ENCODE data around the gene DNM3.

Gene DNM3

DNA sequence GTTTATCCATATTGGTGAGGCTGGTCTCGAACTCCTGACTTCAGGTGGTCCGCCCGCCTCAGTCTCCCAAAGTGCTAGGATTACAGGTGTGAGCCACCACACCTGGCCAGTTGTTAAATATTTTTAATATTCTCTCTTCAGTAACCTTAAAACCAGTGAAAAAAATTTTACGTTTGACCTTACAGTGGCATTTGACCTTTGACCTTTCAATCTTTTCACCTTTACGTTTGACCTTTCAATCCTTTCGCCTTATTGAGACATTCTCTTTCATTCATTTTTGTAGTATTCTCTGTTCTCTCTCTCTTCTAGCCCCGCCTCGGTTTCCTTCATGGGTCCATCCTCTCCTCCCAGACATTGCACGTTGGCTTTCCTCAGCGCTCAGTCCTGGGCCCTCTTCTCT lies 277.9 kb downstream of the DNM3 start:
- DNase-seq, result no peak

DNA sequence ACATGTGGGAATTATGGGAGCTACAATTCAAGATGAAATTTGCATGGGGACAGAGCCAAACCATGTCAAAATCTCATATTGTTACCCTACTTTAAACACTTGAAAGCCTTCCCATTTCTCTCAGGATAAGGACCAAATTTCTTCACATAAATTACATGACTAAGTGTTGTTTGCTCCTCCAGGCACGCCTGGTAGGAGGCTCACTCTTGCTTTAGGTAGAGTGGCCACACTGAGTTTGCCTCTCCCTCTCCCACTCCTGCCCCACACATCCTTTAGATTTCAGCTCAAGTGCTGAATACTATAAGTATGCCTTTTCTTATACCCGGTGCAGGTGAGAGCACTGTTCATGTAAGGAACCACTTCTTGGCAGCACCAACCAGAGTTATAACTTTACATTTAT lies 279.1 kb downstream of the DNM3 start:
- DNase-seq, result no peak

DNA sequence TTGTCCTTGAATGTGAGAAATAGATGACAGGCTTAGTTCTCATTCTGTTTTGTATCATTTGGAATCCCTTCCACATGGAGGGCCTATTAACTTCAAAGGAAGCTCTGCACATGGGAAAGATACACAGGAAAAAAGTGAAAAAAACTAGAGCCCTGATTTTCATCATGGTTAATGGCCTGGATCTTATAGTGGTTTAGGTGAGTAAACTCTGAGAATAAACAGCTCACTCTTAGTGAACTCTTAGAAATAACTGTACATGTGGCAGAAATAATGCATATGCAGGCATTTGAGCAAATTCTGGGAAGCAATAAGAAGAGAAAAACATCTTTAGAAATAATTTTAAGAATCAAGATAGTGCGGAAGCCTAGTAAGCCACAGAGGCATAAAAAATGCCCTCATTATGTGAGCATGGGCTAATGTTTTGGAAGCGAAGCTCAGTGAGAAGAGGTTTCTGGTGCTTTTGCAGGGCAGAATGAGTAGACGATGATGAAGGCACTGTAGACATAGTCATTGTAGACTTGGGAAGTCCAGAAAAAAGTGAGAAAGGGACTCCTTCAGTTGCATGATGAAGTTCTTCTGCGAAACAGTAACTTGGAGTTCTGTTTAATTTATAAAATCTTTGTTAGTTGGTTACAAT lies 279.9 kb downstream of the DNM3 start:
- no peak for DNase-seq

DNA sequence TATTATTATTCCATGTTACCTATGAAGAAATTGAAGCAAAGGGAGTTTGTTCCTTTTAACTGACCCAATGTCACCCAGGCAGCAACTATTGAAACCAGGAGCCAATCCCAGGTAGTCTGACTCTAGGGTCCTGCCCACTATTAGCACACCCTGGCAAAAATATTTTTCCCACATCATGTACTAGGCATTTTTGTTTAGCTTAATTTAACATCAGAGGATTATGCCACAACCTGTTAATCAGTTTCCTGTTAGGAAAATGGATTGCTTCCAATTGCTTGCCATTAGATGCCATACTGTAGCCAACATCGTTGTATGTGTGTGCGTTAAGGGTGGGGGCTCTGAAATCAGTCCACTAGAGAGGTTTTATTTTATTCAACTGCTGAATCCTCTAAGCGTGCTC lies 281.1 kb downstream of the DNM3 start:
- no peak for DNase-seq

DNA sequence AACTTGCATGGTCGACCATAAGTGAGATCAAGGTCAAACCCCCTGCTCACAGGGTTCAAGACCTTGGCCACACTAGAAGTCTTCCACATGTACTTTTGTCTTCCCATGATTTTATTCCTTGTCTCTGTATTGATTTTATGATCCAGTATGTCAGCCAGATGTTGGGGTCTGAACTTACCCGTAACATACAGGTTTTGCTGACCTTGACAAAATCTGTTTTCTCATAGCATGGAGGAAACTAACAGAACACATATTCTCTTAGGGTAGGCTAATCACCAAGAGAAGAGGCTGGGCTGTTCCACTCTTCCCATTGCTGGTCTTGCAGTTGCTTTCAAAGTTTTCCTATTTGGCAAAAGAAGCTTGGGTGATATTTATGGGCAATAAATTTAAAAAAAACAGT lies 284.0 kb downstream of the DNM3 start:
- no peak for DNase-seq

DNA sequence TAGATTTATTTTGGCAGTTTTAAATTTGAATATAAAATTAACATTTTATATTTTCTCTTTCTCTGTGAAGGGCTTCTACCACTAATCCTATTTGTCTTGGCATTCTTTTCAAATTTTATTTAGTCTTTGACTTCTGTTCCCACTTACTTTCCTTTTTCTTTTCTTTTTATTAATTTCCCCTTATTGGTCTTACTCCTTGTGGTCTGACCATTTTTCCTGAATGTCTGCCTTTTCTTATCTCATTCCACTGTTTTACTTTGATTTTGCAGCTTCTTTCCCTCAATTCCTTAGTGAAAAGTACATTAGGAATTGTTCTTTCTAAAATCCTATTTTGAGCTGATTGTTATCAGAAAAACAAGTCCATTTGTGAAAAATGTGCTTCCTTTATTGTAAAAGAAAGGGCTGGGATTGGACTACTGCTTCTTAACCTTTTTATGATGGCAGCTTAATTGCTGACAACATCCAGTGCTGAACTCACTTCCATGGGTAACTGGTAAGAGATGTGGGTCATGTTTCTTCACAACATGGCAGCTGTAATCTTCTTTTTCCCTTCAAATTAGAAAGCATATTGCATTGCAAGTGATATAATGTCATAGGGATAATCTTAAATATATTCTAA lies 284.6 kb downstream of the DNM3 start:
- no peak for DNase-seq

DNA sequence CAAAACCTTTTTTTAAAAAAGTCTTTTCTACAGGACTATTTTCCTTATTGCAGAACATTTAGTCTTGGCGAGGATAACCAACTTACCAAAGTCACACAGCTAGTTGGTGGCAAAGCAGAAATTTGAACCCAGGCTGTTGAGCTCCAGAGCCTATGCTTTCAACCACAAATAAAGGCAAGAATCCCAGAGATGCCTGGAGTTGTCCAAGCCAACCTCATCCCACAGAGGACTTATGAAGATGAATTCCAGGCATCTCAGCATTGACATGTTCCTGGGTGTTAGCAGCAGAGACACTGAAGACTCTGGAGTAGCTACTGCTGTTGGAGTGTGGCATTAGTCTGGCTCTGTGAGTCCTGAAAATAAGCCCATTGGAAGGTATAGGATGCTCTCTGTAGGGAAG lies 291.5 kb downstream of the DNM3 start:
- DNase-seq, result no peak

DNA sequence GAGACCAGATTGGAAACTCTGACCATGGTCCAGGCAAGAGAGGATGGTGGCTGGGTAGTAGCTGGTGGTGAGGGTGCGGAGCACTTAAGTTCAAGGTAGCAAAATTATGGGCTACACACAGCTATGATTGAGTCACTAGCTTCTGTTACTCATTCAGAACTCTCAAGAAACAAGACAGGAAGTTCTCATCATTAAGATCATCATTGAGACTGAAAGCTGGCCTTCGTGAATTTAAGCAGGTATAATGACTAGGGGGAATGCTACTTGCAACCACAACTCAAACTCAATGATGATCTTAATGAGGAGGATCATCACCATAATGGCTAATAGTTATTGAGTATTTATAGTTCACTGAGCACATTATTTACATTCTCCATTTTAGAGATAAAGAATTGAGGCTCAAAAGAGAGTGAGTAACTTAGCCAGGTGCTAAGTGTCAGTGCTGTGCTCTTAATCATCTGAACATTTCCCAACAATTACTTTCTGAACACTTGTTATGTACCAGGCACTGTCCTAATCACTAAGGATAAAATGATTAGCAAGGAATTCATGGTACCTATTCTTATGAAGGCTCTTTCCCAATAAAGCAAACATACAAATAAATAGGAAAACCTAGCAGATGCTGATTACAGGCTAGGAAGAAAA lies 292.9 kb downstream of the DNM3 start:
- no peak for DNase-seq

DNA sequence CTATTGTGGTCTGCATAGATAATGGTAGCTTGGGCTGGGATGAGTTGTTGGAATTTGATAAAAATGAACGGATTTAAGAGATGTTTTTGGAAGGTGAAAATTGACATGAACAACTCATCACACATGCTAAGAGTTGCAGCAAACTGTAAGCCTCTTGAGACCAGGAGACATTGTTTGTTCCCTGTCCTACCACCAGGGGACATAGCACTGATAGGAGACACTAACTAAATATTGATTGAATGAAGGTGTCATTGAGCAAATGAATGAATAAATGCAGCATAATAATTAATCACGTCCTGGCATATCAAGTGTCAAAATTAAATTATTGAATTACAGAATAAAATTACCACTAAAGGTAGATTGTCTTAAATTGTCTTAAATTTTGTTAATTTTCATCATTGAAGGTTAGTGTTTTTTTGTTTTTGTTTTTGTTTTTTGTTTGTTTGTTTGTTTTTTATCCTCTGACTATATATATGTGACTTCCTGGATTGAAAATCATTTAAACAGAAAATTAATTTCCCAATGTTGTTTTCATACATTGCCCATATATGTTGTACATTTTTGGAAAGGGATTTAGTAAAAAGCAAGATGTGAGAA lies 293.9 kb downstream of the DNM3 start:
- no peak for DNase-seq

DNA sequence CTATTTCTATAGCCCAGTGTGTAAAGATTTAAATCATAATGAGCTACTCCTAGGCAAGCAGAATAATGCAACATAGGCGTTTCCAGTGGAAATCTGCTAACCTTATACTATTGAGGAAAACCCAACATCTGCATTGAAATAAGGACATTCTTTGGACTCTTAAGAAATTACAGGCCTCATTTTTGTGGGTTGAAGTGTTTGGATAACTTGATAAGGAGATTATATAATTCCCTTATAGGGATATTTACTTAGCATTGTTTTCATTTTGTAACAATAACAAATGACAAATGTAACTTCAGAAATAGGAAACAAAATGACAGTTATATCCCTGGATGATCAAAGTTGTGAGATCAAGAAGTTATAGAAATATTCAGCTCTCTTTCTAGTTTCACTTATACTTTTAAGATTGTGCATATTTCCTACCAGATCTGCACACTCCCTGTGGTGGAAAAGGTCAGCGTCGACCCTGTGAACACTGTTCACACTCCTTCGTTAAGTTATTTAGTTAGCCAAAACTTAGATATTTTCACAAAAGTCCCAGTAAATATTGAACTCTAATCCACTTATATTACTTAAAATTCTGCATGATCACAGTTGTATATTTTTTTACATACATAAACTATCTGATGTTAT lies 294.8 kb downstream of the DNM3 start:
- no peak for DNase-seq

DNA sequence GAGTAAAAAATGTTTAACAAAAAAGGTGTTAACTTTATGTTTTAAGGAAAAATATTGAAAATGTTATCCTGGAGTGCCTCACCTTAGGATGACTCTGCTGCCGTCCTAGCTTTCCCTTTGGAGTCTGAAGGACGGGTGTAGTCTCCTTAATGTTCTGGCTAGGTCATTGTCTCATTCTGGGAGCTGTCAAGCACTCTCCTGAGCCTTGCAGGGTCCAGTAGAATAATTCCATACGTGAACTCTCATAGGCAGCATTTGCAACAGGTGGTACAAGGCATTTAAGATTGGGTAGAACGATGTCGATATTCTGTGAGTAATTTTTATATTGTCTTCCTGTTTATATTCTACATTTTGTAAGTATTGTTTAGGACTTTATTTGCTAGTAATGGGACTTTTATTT lies 295.6 kb downstream of the DNM3 start:
- DNase-seq, result no peak

DNA sequence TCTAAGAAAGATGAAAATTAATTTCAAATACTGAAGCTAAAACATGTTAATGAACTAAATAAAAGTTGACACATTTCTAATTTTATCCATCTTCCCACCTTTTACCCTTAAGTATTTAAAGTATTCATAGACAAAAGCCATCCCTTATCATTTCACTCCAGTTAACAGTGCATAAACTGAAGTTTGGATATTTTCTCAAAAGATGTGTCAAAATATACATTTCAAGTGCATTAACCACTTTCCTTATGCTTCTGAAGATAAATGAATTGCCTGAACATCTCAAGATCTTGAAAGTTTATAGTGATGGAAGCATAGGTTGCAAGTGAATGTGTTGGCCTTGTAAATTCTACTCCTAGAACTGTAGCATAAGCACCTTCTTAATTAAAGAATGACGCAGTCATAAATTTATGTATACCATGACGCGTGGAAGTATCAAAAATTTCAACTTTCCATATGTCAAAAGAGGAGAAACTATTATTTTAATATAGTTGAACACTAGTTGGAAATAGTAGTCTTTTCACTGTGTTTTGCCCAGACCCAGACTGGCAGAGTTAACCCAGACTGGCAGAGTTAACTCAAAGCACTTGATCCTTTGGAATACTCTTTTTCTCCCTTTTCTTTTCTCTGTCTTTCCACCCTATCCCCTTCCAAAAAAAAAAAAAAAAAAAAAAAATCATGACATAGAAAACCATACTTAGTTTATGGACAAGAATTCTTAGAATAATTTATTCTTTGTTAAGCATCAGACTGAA lies 296.6 kb downstream of the DNM3 start:
- no peak for DNase-seq

DNA sequence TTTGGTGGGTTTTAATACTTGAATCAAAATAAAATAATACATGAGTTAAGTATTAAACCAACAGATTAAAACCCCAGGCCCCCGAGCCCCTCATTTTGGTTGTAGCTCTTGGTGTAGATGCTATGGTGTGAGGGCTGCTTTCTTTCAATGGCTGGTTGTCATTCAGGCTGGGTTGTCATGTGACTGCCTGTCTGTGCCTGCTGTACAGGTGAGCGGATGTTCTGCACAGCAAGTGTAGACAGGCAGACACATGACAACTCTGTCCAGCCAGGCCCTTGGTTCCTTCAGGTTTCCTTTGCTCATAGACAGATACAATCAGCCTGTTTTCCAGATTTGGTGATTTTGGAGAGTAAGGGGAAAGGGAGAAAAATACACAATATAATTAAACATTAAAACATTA lies 297.3 kb downstream of the DNM3 start:
- DNase-seq, result no peak

DNA sequence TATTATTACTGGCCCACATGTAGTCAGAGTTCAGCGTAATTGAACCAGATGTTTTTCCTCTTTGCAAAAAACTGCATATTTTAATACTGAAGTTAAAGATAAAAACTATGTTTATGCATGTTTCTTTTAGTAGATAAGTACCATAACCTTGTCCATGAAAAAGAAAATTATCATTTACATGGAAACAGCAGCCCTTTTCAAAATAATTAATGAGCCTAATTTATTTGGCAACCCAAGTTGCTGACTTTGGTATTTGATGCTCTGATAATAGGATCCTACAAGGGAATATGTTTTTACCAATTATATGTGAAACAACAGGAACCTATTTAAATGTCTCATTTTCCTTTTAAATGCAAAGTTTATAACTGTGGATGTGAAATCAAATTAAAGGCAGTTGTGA lies 297.9 kb downstream of the DNM3 start:
- no peak for DNase-seq

DNA sequence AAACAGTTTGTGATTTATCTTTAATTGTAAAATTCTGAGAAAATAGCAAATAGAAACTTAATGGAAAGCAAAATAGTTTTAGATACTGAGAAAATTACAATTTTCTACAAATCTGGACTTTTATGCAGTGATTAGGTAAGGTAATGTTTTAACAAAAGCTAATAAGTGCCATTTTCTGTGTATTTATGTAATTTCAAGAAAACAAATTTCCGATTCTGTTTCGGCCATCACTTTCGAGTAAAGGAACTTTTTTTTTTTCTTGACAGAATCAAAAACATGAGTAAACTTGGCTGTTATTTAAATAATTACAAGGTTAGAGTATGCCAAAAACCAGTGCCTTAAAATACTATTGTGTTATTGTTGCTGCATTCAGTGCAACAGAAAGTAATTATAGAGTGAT lies 298.8 kb downstream of the DNM3 start:
- DNase-seq, result no peak

DNA sequence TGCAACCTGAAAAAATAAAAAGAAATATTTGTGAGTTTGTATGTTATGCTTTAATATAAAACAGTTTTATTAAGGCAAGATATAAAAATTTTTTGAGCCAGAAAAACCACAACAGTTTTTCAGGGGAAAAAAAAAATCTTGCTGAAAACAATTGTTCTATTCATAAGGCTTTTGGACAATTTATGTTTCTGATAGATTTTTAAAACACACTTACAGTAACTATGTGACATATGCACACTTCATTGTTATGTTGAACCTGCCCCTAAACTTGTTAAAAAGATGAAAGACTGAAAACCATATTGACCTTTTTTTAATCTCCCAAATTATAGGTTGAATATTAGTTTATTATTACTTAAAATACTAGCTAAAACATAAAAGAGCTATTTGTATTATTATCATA lies 299.3 kb downstream of the DNM3 start:
- no peak for DNase-seq

DNA sequence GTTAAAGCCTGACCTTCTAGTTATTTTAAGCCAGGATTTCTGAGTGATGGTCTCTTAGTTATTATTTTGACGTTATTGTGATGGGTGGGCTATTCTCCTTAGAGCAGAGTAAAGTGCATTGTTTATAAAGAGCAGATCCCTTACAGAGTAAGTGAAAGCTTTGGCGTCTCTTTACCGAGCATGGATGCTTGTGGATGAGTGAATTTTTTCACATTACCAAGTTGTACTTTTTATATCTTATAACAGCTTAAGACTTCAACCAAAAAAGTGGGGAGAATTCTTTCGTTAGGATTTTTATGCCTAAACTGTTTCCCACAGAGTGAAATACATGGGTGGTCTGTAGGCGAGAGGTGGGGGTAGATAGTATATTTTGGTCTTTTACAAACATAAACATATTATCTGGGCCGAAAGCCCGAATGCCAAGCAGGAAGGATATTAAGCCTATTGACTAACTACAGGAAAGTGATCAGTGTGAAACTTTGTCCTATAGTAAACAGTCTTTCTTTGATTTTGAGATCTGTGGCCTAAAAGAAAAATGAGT lies 300.1 kb downstream of the DNM3 start:
- DNase-seq, result no peak

DNA sequence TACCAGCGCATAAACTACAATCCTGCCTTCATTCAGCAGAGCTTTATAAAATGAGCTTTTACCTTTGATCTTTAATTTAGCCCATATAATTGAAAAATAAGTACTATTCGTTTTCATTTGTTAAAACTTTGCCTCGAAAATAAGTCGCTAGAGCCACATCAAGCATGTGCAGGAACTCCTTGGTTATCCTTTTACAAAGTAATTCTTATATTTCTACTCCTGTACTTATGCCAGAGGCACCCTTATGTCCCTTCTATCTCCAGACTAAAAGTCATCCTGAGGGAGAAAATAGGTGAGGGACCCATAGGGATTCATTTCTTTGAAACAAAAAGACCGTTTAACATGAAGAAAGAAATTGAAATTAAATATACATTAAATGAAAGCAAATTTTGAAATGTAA lies 301.0 kb downstream of the DNM3 start:
- DNase-seq, result no peak

DNA sequence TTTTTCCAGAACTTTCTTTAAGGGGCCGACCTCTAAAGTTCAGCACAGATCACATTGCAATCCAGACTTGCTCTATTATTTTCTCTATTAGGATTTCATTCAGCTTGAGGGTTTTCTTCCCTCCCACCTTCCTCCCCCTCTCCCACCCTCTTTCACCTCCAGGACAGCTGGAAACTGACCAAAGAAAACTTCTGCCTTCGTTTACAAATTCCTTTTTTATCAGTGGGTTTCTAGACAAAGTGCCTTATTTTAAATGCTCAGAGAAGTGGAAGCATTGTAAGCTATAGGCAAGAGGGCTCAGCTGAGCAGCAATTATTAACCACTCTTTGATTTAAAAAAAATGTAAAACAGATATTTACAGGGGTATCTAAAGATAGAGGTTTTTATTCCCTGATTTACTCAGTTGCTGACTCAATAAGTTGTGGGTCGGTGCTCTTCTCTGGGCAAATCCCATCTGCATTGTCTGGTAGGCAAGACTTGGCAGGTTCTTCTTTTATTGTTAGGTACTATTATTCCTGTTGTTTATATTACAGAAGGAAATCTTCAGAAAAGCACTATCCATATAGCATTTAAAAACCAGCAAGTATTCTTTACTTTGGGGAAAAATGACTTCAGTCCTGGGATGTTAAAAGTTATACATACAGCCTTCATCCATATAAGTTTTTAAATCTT lies 302.2 kb downstream of the DNM3 start:
- DNase-seq, result no peak

DNA sequence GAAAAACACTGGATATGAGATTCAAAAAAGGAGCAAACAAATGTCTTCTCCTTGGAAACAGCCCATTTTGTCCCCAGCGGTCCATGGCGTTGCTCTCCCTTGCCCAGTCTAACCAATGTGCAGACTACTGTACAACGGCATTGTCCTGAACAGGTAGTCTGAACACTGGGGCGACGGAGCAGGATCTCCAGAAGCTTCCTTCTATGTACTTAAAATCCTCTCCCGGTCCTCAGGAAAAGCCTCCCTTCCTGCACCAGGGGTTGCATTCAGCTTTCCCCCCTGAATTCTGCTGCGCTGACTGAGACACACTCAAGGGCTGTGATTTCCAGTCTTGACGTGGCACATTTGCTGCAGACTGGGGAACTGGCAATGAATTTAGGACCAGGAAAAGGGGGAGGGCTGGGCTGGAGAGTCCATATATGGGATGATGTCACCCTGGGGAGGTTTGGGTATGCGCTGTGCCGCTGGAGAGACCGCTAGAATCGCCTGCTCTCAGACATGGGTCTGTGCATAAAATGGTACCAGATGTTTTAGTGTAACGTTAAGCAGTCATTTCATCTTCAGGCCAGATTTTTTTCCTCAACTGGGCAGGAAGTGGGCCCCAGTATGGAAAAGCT lies 303.3 kb downstream of the DNM3 start:
- DNase-seq, result no peak

DNA sequence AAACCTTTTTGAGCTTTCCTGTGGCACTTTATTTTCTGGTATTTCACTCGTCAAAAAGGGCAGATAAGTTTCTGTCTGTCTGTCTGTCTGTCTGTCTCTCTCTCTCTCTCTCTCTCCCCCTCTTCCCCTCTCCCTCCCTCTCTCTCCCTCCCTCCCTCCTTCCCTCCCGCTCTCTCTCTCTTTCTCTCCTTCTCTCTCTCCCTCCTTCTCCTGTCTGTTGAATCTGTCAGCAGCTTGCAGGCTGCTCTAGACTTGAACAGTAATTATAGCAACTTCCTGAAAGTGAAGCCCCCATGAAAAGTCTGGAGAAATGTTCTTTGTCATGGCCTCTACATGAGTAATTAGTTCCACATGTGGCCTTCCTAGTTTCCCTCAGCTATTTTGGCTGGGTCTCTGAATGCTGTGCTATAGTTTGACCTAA lies 303.9 kb downstream of the DNM3 start:
- DNase-seq, result no peak

DNA sequence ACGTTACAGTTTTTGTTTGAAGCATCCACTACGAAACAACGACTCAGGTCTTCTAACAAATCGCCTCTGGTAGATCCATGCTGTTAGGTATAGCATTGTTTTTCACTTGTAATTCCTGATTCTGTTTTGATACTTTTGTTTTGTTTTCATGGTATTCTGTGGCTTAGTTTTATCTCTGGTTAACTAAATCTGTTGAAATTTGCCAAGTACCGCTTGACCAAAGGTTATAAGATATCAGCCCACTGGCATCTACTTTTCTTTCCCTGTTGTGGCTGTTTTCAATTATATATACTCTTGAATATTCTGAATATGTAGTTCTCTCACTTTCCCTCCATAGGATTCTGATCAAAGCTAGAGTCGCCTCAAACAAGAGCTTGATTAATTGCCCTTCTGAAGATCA lies 304.4 kb downstream of the DNM3 start:
- DNase-seq, result no peak

All from activated CD4-positive, alpha-beta T cell treated with anti-CD3 and anti-CD28 coated beads for 1 hour (primary cell).